BLaER1 (cell line): Measurements from ENCODE around the gene ZNF483.
A peak's percentile ranks its signal among the peaks of the same experiment; 100 is the strongest.

ENCODE experiments used
- H3K27ac ChIP-seq: shearing (Covaris generic); formaldehyde crosslinking; 2 replicates; pipeline ENCODE4 v1.8.1; 2022
- H3K27me3 ChIP-seq: shearing (Covaris generic); formaldehyde crosslinking; 2 replicates; pipeline ENCODE4 v1.8.1; 2022
- H3K36me3 ChIP-seq: shearing (Covaris generic); formaldehyde crosslinking; 2 replicates; pipeline ENCODE4 v1.8.1; 2022
- H3K4me1 ChIP-seq: shearing (Covaris generic); formaldehyde crosslinking; 2 replicates; pipeline ENCODE4 v1.8.1; 2022
- H3K4me2 ChIP-seq: shearing (Covaris generic); formaldehyde crosslinking; 2 replicates; pipeline ENCODE4 v1.8.1; 2022
- H3K4me3 ChIP-seq: shearing (Covaris generic); formaldehyde crosslinking; 2 replicates; pipeline ENCODE4 v1.8.1; 2022
- H3K9ac ChIP-seq: shearing (Covaris generic); formaldehyde crosslinking; 2 replicates; pipeline ENCODE4 v1.8.1; 2022
- H3K9me3 ChIP-seq: shearing (Covaris generic); formaldehyde crosslinking; 2 replicates; pipeline ENCODE4 v1.8.1; 2022
- H4K20me1 ChIP-seq: shearing (Covaris generic); formaldehyde crosslinking; 2 replicates; pipeline ENCODE4 v1.8.1; 2022
- Cebpa-rat ChIP-seq: shearing (Covaris generic); IDR thresholded peaks from 2 replicates; pipeline ENCODE4 v1.8.1; 2022

Gene ZNF483

GRCh38 chr9:111588846-111589245 lies 63.9 kb downstream of the ZNF483 start:
- H3K36me3 ChIP-seq = no peaks in the 10 kb centered on the region
- H3K27ac ChIP-seq = no peak overlapping the region
- H4K20me1 ChIP-seq = no peaks in the 10 kb centered on the region
- H3K4me1 ChIP-seq = no peaks in the 10 kb centered on the region
- peaks cover 3% of the 10 kb centered on the region; the same call in 1 of the 2 replicates for H3K9me3 ChIP-seq
- H3K4me2 ChIP-seq = no peak overlapping the region
- no peaks in the 10 kb centered on the region for H3K27me3 ChIP-seq
- H3K9ac ChIP-seq = no peak overlapping the region
- no peak for TF ChIP-seq Cebpa-rat
- no peak overlapping the region for H3K4me3 ChIP-seq

GRCh38 chr9:111597852-111598732 lies 73.1 kb downstream of the ZNF483 start:
- Histone ChIP-seq H3K27me3 (peaks cover 46% of the 10 kb centered on the region), H4K20me1 (no peaks in the 10 kb centered on the region), H3K9ac (no peak overlapping the region), H3K9me3 (peaks cover 47% of the 10 kb centered on the region), H3K4me1 (peaks cover 12% of the 10 kb centered on the region), H3K4me3 (peak overlapping the region; percentile 56), H3K27ac (no peak overlapping the region), H3K36me3 (no peaks in the 10 kb centered on the region), H3K4me2 (peak overlapping the region; percentile 72)
- TF ChIP-seq Cebpa-rat = no peak

GRCh38 chr9:111598733-111599091 lies 73.7 kb downstream of the ZNF483 start:
- Histone ChIP-seq H4K20me1 (no peaks in the 10 kb centered on the region), H3K4me3 (peak overlapping the region; percentile 56), H3K9ac (no peak overlapping the region), H3K4me2 (peak overlapping the region; percentile 72), H3K36me3 (no peaks in the 10 kb centered on the region), H3K27me3 (peaks cover 46% of the 10 kb centered on the region), H3K9me3 (peaks cover 47% of the 10 kb centered on the region), H3K27ac (no peak overlapping the region), H3K4me1 (peaks cover 12% of the 10 kb centered on the region)
- no peak for TF ChIP-seq Cebpa-rat

GRCh38 chr9:111599092-111599954 lies 74.3 kb downstream of the ZNF483 start, which contains the start of gene PTGR1:
Gene PTGR1, minus strand, starts transcription at chr9:111599647. Its CDS starts 2,225 bp downstream, at chr9:111597422.
- Histone ChIP-seq H3K4me1 (peaks cover 12% of the 10 kb centered on the region), H3K27ac (no peak within 1 kb of the TSS), H3K9ac (no peak within 1 kb of the TSS), H3K4me2 (peak within 1 kb of the TSS; percentile 72), H3K4me3 (peak within 1 kb of the TSS; percentile 56), H3K27me3 (peaks cover 46% of the 10 kb centered on the region), H4K20me1 (no peaks in the 10 kb centered on the region), H3K36me3 (no peaks in the 10 kb centered on the region), H3K9me3 (peaks cover 47% of the 10 kb centered on the region)
- TF ChIP-seq Cebpa-rat = no peak

GRCh38 chr9:111599955-111600343 lies 75.0 kb downstream of the ZNF483 start:
- Histone ChIP-seq H3K4me1 (peaks cover 12% of the 10 kb centered on the region), H3K36me3 (no peaks in the 10 kb centered on the region), H3K27me3 (peaks cover 46% of the 10 kb centered on the region), H3K9ac (no peak overlapping the region), H3K9me3 (peaks cover 47% of the 10 kb centered on the region), H3K4me3 (no peak overlapping the region; the same call in 1 of the 2 replicates), H4K20me1 (no peaks in the 10 kb centered on the region), H3K4me2 (no peak overlapping the region), H3K27ac (no peak overlapping the region)
- no peak for TF ChIP-seq Cebpa-rat

GRCh38 chr9:111601237-111602018 lies 76.4 kb downstream of the ZNF483 start:
- Histone ChIP-seq H3K4me2 (no peak overlapping the region), H3K9me3 (peaks cover 47% of the 10 kb centered on the region), H3K27me3 (peaks cover 46% of the 10 kb centered on the region), H3K27ac (no peak overlapping the region), H4K20me1 (no peaks in the 10 kb centered on the region), H3K4me1 (peaks cover 12% of the 10 kb centered on the region), H3K9ac (no peak overlapping the region), H3K36me3 (no peaks in the 10 kb centered on the region), H3K4me3 (no peak overlapping the region)
- TF ChIP-seq Cebpa-rat = no peak

- H3K9me3 ChIP-seq = peaks cover 32% of the 10 kb centered on the region
- TF ChIP-seq Cebpa-rat = no peak
- peaks cover 33% of the 10 kb centered on the region for H3K27me3 ChIP-seq
- H3K4me2 ChIP-seq = no peak overlapping the region
- no peak overlapping the region for H3K27ac ChIP-seq
- H4K20me1 ChIP-seq = no peaks in the 10 kb centered on the region
- peaks cover 8% of the 10 kb centered on the region for H3K4me1 ChIP-seq
- no peak overlapping the region for H3K9ac ChIP-seq
- H3K36me3 ChIP-seq = no peaks in the 10 kb centered on the region
- no peak overlapping the region for H3K4me3 ChIP-seq
Observed at GRCh38 chr9:111603041-111603440, 78.1 kb downstream of the ZNF483 start.

GRCh38 chr9:111604054-111604615 lies 79.2 kb downstream of the ZNF483 start:
- Histone ChIP-seq H3K9me3 (peaks cover 21% of the 10 kb centered on the region), H3K27ac (no peak overlapping the region), H3K4me1 (no peaks in the 10 kb centered on the region), H4K20me1 (no peaks in the 10 kb centered on the region), H3K4me2 (no peak overlapping the region), H3K9ac (no peak overlapping the region), H3K36me3 (no peaks in the 10 kb centered on the region), H3K27me3 (peaks cover 22% of the 10 kb centered on the region), H3K4me3 (no peak overlapping the region)
- no peak for TF ChIP-seq Cebpa-rat

- Histone ChIP-seq H3K27me3 (peaks cover 12% of the 10 kb centered on the region), H4K20me1 (no peaks in the 10 kb centered on the region), H3K4me1 (no peaks in the 10 kb centered on the region), H3K4me3 (no peak overlapping the region), H3K27ac (no peak overlapping the region), H3K4me2 (no peak overlapping the region), H3K36me3 (no peaks in the 10 kb centered on the region), H3K9ac (no peak overlapping the region), H3K9me3 (peaks cover 11% of the 10 kb centered on the region)
- TF ChIP-seq Cebpa-rat = no peak
Observed at GRCh38 chr9:111605041-111605559, 80.1 kb downstream of the ZNF483 start.
